HG03280 (cell line): ENCODE results near the gene SLX4IP.

Experiments used
- ATAC-seq: cut with Tn5 transposase; IDR thresholded peaks from one replicate; pipeline ENCODE4 v1.9.1; 2021; ENCODE audit warnings: mild to moderate bottlenecking, moderate library complexity; ENCODE audit not compliant: unreplicated experiment

SLX4IP gene

DNA sequence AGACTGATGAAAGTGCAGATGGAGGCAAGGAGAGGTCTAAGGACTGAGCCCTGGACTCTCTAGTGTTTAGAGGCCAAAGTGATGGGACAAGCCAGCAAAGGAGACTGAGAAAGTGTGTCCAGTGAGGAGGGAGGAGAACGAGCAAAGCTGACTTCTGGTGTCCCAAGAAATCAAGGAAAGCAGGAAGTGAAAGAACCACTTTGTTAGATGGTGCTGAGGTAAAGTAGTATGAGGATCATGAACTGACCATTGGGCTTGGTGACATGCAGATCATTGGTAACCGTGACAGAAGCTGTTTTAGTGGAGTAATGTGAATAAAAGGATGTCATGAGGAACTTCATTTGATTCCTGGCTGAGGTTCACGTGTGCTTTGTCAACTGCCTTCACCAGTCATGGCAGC is 108.4 kb downstream of the SLX4IP start:
- ATAC-seq: no peak

DNA sequence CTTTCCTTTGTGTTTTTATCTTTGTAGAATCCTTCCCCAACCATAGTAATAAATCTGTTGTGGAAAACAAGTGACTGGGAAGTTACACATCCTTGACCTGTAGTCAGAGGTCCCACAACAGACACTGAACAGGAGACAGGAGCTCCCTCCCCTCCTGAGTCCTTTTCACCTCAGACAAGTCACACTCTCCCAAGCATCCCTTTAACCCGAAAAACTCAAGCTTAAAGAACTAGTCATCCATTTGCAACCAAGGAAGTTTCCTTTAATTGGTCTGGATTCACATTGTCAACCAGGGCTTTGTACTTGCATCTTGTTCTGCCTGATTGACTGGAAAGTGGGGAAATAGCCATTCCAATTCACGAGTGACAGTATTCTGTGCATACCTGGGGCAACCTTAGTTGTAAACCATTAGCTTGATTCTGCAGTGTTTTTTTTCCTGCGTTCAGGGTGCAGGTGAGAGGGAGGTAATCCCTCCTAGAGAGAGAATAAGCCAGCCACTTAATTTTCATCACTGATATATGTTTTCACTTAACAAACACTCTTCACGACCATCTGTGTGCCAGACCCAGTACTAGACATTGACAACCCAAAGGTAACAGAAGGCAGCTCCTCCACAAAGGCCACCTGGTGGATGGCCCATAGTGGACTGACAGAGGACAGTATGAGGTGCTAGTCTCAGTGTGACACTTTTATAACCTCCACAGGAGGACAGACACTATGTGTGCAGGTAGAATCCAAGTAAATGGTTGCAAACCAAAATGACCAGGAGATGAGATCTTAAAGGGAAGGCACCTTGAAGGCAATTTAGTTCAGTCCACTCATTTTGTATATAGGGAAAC is 112.4 kb downstream of the SLX4IP start:
- no peak for ATAC-seq

DNA sequence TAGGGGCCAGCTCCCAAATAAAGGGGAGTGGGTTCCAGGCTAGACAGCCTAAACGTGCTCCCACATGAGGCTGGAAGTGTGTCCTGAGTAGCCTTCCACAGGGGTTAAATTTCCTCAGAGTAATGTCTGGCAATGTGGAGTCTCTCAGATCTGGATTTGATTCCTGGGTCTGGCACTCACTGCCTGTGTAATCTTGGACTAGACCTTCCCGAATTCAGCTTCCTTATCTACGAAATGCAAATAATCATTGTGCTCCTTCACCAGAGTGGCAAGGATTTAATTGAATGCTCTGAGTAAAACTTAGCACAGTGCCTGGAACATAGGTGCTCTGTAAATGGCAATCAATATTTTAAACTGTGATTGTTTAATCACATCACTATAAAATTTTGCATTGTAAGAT is 114.4 kb downstream of the SLX4IP start:
- ATAC-seq: no peak

DNA sequence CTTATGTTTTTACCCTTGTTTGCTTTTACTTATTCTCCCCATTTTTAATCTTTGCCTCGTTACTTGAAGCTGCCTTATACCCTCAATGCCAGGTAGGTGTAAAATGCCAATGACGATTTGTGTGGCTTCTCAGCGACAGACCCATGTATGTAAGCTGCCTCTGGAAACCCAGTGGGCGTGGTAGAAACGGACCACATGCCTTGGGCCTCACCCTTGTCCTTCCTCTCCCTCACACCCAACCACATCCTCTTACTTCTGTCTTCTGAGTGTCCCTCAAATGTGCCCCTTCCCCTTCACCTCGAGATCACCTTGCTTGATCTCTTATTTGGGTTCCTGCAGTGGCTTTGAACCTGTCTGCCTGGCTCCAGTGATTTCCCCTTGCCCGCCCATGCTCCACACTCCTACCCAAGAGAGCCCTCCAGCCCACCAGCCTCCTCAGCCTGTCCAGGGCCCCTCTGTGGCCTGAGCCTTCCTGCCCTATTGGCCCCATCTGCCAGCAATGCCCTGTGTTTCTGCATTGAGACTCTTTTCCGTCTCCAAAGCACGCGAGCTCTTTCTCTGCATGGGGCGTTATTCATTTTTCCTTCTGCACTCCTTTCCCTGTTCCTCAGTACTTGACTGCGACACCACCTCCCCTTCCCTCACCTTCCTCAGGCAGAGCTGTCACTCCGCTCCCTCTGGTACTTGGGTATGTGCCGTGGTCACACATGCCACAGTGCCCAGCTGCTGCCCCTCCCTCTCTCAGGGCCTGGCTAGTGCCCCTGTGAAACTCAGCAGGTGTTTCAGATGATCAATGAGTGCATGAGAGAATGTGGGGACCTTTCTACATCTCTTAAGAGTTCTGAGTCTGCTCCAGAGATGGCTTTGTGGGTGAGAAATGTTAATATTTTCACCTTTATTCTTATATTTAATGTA is 115.4 kb downstream of the SLX4IP start:
- no peak for ATAC-seq

DNA sequence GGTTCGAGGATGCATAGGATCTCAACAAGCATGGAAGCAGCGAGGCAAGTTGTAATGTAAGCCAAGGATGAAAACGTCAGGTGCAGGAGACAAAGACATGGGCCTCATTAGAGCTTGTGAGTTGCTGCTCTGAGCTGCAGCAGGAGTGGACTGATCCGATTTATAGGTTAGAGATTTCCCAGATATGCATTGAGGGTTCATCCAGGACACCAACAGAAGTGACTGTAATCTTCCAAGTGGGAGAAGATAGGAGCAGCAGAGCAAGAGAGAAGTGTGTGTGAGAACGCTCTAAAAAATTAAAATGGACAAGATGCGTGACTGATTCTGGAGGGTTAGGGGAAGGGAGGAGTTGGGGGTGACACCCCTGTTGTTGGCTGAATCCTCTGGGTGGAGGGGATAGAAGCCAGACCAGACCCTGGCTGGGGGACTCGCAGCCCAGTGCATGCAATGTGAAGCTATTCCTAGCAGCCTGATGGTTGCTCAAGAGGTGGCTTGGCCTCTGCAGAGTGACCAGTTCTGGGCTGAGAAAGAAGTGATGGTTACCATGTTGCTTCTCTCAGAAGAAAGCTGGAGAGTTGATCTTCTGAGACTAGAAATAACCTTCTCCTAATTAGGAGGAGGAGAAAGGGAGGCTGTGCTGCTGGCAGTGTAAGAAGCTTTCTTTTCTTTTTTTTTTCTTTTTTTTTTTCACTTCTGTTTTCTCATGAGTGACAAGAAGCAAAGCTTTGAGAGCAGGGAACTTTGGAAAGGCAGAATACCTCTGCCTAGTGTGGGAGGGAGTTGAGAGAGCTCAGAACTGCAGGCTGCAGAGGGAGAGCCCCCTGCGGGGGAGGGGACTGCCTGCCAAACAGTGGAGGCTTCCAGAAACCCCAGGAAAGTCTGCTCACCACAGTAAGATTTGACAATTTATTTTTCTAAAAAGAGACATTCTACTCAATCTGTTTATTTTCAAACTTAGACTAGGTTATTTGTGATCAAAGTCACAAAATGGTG is 116.9 kb downstream of the SLX4IP start:
- ATAC-seq: no peak

DNA sequence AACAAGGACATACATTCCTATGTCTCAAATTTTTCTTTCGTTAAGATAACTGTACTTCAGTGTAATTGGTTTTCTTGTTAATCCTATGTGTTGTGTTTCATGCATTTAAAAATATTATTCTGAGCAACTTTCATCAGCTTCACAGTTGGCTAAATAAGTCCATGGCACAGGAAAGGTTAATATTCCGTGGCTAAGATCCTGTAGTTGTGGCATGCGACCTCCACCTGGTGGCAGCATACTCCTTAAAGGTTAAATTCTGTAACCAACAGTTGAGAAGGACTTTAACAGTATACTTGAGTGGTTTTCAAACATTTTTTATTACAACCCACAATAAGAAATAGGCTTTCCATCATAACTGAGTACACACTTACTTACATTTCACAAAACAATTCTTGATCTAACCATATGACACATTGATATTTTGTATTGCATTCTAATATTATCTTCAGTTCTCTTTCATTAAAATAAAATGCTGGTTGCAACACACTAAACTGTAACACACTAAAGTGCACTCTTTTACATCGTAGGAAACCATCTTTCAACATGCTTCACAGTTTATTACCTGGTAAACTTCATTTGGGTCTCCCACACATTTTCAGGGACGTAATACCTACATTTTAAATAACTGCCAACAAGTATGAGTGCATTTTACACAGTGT is 118.3 kb downstream of the SLX4IP start:
- ATAC-seq: peak; percentile 65

DNA sequence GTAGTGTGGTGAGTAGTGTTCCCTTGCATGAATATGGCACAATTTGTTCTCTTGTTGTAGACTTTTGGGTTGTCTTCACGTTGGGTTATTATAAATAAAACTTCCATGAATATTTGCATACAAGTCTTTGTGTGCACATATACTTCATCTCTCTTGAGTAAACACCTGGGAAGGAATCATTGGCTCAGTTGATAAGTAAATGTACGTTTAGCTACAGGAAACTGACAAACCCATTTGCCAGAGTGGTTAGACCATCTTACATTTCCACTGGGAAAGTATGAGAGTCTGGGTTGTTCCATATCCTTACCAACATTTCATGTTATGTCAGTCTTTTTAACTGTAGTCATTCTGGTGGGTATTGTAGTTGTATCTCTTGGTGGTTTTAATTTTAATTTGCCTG is 119.2 kb downstream of the SLX4IP start:
- no peak for ATAC-seq

DNA sequence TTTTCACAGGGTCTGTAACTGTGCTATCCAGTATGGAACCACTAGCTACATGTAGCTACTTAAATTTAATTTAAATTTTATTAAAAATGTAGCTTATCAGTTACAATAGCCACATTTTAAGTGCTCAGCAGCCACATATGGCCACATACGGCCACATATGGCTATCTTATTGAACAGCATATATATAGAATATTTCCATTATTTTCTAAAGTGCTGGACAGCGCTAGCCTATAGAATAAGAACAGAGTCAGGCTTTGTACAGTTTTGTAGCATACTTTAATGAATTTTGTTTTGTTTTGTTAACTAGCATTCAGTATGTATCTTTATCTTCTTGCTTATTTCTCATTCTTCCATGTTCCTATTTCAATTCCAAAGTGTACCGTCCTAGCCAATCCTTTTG is 120.3 kb downstream of the SLX4IP start:
- no peak for ATAC-seq

DNA sequence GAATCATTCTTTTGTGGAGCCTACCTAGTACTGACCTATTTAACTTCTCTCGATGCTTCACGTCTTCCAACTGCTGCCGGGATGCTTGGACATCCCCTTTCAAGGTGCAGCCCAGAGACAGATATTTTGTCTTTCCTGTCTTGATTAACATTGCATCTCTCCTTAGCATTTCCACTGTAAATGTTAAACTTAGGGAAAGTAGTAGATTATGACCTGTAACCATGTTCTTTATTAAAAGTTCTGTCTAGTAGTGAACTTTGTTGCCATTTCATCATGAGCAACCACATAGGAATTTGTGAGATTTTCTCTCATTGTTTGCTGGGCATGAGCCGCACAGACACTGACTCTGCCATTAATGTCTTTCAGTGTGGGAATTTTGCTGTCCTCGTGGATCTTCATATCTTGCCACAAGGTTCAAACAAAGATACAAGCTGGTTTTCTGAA is 120.8 kb downstream of the SLX4IP start:
- ATAC-seq: no peak

DNA sequence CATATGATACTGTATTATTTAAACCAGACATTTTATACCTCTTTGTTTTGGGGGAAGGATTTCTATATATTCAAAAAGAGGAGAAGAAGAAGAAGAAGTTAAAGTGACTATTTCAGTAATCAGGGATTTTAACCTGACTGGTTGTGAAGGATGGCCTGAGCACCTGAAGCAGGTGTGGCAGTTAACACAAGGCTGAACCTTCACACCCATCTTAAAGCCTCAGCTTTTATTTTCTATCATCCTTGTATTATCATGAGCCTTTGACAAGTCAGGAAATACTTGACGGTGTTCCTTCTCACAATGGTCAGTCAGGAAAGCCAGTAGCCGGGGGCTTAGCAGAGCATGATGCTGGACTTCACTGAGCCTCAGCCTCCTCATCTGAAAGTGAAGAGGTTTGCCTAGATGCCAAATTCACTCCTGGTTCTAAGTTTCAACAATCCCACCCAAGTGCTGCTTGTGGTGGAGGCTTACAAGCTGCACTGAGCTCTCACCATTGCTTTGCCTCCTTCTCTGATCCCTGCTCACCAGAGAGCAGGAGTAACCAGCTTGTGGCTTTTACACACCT is 121.5 kb downstream of the SLX4IP start:
- no peak for ATAC-seq

DNA sequence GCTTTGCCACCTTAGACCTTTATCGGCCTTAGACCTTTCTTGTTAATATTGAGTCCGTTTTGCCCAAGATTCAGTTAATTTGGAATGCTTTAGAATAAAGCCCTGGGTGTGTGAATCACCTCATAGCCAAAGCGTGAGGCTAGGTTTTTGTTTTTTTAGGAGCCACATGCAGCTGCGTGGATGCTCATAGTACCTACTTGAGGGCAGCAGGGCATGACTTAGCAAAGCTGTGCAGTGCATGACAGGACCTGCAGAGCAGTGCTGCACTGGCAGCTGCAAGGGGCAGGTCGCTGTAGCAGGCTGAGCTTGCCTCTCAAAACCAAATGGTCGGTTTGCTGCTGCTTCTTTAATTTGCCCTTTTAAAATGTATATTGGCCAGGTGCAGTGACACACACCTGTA is 122.6 kb downstream of the SLX4IP start:
- ATAC-seq: no peak

DNA sequence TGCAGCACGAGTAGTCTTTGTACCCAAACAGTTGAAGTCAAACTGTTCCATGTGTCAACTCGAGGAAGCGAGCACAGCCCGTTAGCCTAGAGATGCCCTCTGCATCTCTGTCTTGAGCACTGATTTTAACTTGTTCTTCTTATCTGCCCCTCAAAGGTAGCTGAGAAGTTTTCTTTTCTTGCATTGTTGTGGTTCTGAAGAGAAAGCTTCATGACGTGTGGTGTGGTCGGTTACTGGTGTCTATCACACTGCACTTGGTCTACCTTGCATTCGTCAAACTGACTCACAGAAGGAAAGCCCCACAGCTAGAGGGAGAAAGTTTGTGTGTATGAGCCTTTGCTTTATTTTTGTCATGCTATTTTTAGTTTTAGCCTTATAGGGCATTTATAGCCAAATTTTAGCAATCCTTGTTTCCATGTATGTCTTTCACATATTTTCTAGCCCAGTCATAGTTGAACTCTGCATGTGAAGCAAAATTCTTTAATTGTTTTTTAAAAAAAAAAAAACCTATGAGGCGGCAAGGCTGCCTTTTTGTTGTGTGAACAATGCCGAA is 123.6 kb downstream of the SLX4IP start:
- ATAC-seq: peak; percentile 96

DNA sequence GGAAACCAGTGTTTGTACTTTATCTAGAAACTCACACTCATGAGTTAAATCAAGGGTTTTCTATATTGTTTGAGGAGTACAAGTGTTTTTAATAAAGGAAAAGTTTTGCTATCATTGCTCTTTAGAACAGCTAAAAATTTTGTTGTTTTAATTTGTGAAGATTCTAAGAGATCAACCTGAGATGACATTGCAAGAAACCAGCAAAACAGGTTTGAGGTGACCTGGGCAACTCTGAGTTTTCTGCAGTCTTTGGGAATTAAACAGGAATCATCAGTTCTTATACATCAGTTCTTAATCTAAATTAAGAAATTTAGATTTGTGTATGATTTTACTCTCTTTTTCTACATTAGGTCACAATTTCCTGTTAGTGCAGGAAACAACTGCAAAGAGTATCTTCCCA is 124.2 kb downstream of the SLX4IP start:
- no peak for ATAC-seq

DNA sequence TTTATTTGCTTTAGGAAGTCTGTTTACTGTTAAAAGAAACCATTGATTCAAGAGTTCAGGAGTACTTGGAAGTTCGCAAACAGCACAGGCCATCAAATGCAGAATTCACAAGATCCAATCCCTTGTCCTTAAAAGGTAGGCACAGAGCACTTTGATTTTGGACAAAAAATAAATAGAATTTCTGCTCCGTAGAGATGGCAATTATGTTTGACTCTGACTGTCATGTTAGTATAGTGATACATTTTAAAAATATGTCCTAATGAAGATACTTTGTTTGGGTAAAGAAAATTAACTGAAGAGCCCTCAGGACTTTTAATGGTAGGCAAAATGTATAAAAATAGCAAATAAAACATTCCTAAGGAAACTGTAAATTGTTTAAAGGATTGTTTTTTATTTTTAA is 125.6 kb downstream of the SLX4IP start:
- ATAC-seq: no peak

DNA sequence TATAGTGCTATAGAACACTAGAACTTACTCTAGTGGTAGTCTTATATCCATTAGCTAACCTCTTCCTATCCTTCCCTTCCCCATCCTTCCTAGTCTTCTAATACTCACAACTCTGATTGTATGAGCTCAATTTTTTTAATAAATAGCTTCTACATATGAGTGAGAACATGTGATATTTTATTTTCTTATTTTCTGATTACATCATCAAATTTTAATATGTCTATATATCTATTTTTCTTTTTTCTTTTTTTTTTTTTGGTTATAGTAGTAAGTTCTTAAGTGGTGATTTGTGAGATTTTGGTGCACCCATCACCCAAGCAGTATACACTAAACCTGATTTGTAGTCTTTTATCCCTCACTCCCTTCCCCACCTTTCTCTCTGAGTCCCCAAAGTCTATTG is 126.2 kb downstream of the SLX4IP start:
- ATAC-seq: no peak

DNA sequence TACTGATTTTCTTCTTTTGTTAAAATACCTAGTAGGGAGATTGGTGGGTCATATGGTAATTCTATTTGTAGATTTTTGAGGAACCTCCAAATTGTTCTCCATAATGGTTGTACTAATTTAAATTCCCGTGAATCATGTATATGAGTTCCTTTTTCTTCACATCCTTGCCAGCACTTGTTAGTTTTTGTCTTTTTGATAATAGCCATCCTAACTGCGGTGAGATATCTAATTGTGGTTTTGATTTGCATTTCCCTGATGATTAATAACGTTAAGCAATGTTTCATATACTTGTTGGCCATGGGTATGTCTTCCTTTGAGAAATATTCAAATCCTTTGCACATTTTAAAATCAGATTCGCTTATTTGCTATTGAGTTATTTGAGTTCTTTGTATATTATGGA is 127.8 kb downstream of the SLX4IP start:
- no peak for ATAC-seq

DNA sequence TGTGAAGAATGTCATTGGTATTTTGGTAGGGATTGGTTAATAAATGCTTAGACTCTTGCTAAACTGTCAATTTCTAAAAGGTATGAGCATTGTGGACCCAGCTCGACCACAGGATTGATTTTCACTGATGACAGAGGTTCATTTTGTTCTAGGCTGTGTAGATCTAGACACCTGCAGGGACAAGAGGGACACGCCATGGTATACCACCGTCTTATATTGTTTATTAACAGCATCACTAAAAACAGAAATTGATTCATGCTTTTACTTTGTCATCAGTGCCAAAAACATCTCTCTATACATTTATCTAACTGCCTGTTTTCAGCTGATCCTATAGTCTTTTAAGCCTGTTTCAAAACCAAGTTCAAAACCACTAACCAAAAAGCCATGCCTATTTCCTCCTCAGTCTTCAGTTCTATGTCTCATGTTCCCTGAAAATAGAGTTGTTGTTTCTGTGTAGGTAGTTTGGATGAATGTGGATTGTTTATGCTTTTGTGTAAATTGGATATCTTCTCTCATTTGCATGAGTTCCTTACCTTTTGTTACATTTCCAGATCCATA is 128.9 kb downstream of the SLX4IP start:
- ATAC-seq: no peak

DNA sequence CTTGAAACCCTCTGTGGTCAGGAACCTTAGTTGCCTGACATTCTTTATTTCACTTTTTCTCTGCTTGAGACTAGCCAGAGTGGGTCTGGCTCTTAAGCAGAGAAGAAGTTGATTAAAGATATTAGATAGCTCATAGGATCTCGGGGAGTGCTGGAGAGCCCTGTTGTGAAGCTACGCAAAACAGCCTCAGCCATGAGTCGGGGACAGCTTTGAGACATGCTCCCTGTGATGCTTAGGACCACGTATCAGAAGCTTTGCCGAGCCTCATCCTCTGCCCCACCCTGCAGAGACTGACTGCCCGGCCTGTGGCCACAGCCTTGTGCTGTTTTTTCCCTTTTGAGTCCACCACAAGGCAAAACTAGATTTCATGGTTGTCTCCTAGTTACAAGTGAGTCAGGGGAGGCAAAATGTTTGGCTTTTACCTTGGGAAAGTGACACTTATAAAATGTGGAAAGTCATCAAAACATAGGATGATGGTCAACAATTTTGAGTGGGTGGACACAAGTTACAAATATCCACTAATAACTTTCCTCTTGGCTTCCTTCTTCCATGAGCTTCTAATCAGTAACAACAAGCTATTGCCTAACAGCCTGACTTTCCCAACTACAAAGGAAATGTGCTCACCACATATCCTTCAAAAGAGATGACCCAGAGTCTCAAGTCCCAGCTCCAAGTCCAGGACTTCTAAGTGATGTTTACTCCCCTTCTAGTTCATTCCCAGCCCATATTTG is 130.3 kb downstream of the SLX4IP start:
- ATAC-seq: no peak
